Measurements from ENCODE around the gene DHRSX. TPM values are rescaled to one million over a fixed set of nuclear protein-coding genes. Genes with fewer than 3 reads are reported as not detected.
"Not testable (repeated sequence)": the region's sequence is repeated elsewhere in the genome, so short reads cannot be mapped to it uniquely, and the experiment has no call there.

Gene DHRSX
- total RNA-seq, 3 donors from 2014 or later (not counting 1 experiment from before 2014, with no cell fraction given), result 21.5 to 26.1 (median 22.9) TPM

DNA sequence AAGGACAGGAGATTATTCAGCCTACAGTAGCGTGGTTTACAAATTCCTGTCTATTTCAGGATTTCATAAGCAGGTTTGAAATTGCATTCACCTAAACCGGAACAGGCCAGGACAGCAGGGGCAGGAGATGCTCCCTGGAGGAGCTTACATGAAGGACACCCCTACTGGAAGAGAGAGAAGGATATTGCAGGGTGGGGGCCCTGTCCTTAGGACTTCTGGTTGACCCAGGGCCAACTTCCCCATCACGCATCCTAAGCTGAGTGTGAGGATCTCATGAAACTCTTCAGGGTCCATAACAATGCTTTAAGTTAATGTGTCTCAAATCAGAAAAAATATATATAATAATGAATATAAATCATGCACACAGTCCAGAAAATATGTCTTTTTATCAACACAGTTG, 6.4 kb upstream of the DHRSX start:
- ATAC-seq (no peak), DNase-seq (no peak)
- no peaks in the 10 kb centered on the region for H3K27me3 ChIP-seq (ENCODE audit: control insufficient read depth, insufficient read depth, low read length)
- no peak overlapping the region for H3K4me3 ChIP-seq (ENCODE audit: low read length)
- Mint-ChIP-seq H3K27me3 (ENCODE audit: low read depth in 2 of 2) (peaks cover 0 to 5% of the 10 kb centered on the region in 2 donors), H3K9me3 (no peaks in the 10 kb centered on the region), H3K4me3 (no peak overlapping the region), H3K36me3 (no peaks in the 10 kb centered on the region), H3K4me1 (no peaks in the 10 kb centered on the region), H3K27ac (no peak overlapping the region)
- H3K27ac ChIP-seq (ENCODE audit: low read length), result no peak overlapping the region
- intact Hi-C loops (cut with micrococcal nuclease), result no loop called here
- H3K4me1 ChIP-seq (ENCODE audit: control insufficient read depth, insufficient read depth, low read length), result no peaks in the 10 kb centered on the region
- no peaks in the 10 kb centered on the region for H3K9me3 ChIP-seq (ENCODE audit: control insufficient read depth, insufficient read depth, low read length)
- TF ChIP-seq, protein P1, sequence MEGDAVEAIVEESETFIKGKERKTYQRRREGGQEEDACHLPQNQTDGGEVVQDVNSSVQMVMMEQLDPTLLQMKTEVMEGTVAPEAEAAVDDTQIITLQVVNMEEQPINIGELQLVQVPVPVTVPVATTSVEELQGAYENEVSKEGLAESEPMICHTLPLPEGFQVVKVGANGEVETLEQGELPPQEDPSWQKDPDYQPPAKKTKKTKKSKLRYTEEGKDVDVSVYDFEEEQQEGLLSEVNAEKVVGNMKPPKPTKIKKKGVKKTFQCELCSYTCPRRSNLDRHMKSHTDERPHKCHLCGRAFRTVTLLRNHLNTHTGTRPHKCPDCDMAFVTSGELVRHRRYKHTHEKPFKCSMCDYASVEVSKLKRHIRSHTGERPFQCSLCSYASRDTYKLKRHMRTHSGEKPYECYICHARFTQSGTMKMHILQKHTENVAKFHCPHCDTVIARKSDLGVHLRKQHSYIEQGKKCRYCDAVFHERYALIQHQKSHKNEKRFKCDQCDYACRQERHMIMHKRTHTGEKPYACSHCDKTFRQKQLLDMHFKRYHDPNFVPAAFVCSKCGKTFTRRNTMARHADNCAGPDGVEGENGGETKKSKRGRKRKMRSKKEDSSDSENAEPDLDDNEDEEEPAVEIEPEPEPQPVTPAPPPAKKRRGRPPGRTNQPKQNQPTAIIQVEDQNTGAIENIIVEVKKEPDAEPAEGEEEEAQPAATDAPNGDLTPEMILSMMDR (IDR thresholded peaks at IDR 0.05), result no peak
- no peaks in the 10 kb centered on the region for H3K36me3 ChIP-seq (ENCODE audit: control insufficient read depth, insufficient read depth, low read length)
- 89% methylated on average over 2 of the region's 3 CpGs for WGBS (ENCODE audit: insufficient coverage)

DNA sequence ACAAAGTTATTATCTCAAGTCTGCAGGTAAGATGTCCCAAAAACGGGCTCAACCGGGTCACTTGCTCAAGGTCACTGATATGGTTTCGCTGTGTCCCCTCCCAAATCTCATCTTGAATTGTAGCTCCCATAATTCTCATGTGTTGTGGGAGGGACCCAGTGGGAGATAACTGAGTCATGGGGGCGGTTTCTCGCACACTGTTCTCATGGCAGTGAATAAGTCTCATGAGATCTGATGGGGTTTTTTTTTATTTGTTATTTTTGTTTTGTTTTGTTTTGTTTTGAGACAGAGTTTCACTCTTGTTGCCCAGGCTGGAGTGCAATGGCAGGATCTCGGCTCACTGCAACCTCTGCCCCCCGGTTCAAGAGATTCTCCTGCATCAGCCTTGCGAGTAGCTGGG, 4.6 kb upstream of the DHRSX start:
- H3K4me3 Mint-ChIP-seq; H3K27ac ChIP-seq (ENCODE audit: low read length); H3K36me3 ChIP-seq (ENCODE audit: control insufficient read depth, insufficient read depth, low read length); H3K4me3 ChIP-seq (ENCODE audit: low read length); H3K36me3 Mint-ChIP-seq; H3K4me1 ChIP-seq (ENCODE audit: control insufficient read depth, insufficient read depth, low read length); ATAC-seq; H3K27me3 ChIP-seq (ENCODE audit: control insufficient read depth, insufficient read depth, low read length); DNase-seq; H3K27ac Mint-ChIP-seq; H3K27me3 Mint-ChIP-seq (ENCODE audit: low read depth in 2 of 2); H3K4me1 Mint-ChIP-seq; H3K9me3 Mint-ChIP-seq; intact Hi-C loops (cut with micrococcal nuclease); H3K9me3 ChIP-seq (ENCODE audit: control insufficient read depth, insufficient read depth, low read length): not testable (repeated sequence)
- WGBS (ENCODE audit: insufficient coverage), result 94% methylated on average over 8 of the region's 8 CpGs

DNA sequence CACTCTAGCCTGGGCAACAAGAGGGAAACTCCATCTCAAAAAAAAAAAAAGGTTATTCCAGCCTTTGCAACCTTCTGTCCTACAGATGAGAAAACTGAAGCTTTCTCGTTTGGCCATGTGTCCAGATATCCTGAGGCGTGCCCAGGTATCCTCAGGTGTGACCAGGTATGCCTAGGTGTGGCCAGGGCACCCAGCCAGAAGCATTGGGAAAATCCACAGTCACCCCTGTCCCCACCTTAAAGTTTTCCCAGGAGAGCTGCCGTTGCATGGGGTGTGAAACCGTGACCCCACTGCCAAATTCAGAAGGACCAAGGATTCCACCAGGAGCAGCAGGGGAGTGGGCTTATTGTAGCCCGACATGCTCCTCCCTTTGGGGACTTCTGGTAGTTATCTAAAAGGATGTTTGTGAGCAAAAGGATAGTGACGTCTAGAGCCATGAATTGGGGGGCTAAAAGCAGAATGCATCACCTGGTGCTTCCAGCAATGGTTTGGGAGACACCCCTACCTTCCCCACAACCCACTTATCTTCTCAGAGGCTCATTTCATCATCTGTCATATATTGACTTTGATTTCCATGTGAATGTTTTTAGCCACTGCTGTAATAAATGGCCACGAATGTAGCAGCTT, 4.0 kb upstream of the DHRSX start:
- TF ChIP-seq, protein P1 (IDR thresholded peaks at IDR 0.05), result no peak
- peaks cover 13% of the 10 kb centered on the region for H3K4me1 ChIP-seq (ENCODE audit: control insufficient read depth, insufficient read depth, low read length)
- no peak for DNase-seq
- H3K27ac Mint-ChIP-seq, result no peak overlapping the region
- no peaks in the 10 kb centered on the region for H3K27me3 ChIP-seq (ENCODE audit: control insufficient read depth, insufficient read depth, low read length)
- H3K4me3 ChIP-seq (ENCODE audit: low read length), result no peak overlapping the region
- WGBS (ENCODE audit: insufficient coverage), result 84% methylated on average over 7 of the region's 7 CpGs
- H3K4me3 Mint-ChIP-seq, result no peak overlapping the region
- no peak overlapping the region for H3K27ac ChIP-seq (ENCODE audit: low read length)
- H3K27me3 Mint-ChIP-seq (ENCODE audit: low read depth in 2 of 2), result no peaks in the 10 kb centered on the region
- ATAC-seq, result no peak
- H3K9me3 Mint-ChIP-seq, result no peaks in the 10 kb centered on the region
- no peaks in the 10 kb centered on the region for H3K9me3 ChIP-seq (ENCODE audit: control insufficient read depth, insufficient read depth, low read length)
- H3K36me3 Mint-ChIP-seq, result no peaks in the 10 kb centered on the region
- intact Hi-C loops (cut with micrococcal nuclease), result loop anchor here (5.0 kb wide), 1 partner anchor 848 kb away; no protein-coding TSS in a partner anchor
- H3K36me3 ChIP-seq (ENCODE audit: control insufficient read depth, insufficient read depth, low read length), result no peaks in the 10 kb centered on the region
- peaks cover 0 to 10% of the 10 kb centered on the region in 2 donors for H3K4me1 Mint-ChIP-seq

DNA sequence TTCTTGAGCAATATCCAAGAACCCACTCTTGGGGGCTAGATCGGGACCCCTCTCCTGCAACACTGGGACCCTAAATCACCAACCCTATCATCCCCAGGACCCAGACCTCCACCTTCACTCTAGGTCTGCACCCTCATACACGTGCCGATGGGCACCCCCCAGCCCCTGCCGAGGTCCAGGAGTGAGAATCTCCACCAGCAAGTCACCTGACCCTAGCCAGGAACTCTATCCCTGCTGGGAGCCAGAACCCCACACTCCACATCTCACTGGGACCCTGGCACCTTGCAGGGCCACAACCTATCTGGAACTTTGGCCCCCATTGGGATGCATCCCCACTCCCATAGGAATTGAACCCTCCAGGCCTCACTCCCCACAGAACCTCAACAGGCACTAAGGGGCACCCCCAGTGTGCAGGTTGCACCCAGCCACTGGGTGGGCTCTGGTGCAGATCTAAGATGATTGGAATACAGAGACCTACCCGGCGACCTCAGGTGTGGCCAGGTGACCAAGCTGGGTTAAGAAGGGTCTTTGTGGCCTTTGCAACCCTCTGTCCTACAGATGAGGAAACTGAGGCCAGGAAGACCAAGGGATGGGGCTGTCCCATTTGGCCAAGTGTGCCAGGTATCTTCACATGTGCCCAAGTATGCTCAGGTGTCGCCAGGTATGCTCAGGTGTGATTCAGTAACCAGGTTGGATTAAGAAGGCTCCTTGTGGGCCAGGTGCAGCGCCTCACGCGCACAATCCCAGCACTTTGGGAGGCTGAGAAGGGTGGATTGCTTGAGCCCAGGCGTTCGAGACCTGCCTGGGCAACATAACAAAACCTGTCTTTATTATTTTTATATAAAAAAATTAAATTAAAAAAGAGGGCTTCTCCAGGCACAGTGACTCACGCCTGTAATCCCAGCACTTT, 3.1 kb upstream of the DHRSX start:
- Mint-ChIP-seq H3K4me3 (peak overlapping the region; percentile 74), H3K4me1 (peaks cover 1 to 20% of the 10 kb centered on the region in 2 donors), H3K27me3 (ENCODE audit: low read depth in 2 of 2) (no peaks in the 10 kb centered on the region), H3K36me3 (no peaks in the 10 kb centered on the region), H3K9me3 (no peaks in the 10 kb centered on the region), H3K27ac (peak overlapping the region; percentile 76 to 92)
- H3K27ac ChIP-seq (ENCODE audit: low read length), result no peak overlapping the region
- no peak for ATAC-seq
- no peaks in the 10 kb centered on the region for H3K9me3 ChIP-seq (ENCODE audit: control insufficient read depth, insufficient read depth, low read length)
- WGBS (ENCODE audit: insufficient coverage), result 94% methylated on average over 11 of the region's 13 CpGs
- no peaks in the 10 kb centered on the region for H3K27me3 ChIP-seq (ENCODE audit: control insufficient read depth, insufficient read depth, low read length)
- intact Hi-C loops (cut with micrococcal nuclease), result loop anchor here (5.0 kb wide), 1 partner anchor 847 kb away; no protein-coding TSS in a partner anchor
- peaks cover 23% of the 10 kb centered on the region for H3K4me1 ChIP-seq (ENCODE audit: control insufficient read depth, insufficient read depth, low read length)
- TF ChIP-seq, protein P1 (IDR thresholded peaks at IDR 0.05), result no peak
- DNase-seq, result no peak
- no peaks in the 10 kb centered on the region for H3K36me3 ChIP-seq (ENCODE audit: control insufficient read depth, insufficient read depth, low read length)
- no peak overlapping the region for H3K4me3 ChIP-seq (ENCODE audit: low read length)
